ENCODE data around the gene NOX5. TPM values are rescaled to one million over a fixed set of nuclear protein-coding genes. Genes with fewer than 3 reads are reported as not detected.

NOX5 gene
- total and polyA plus RNA-seq, 10 of the 15 experiments (the other 5 are each of a cell fraction or from before 2014, with no cell fraction given) = not detected

GRCh38 chr15:69027976-69028518 is 13.6 kb downstream of the NOX5 start:
- ChIA-PET SMC1A (ENCODE audit: uncharacterized antibody, unreplicated experiment) (no interaction called here), CTCF (interaction anchor here (0.7 kb wide), 1 partner anchor 228 kb away, joined by 3 read pairs; no protein-coding TSS in a partner anchor), POLR2A (no interaction called here), RAD21 (ENCODE audit: unreplicated experiment) (no interaction called here)
- no peaks in the 10 kb centered on the region for H3K9me3 ChIP-seq (replicated peaks; ENCODE audit: control insufficient read depth, insufficient read depth, low read length)
- H3K79me2 ChIP-seq (ENCODE audit: control insufficient read depth, insufficient read depth, low read length) = no peaks in the 10 kb centered on the region
- TF ChIP-seq SPI1 (IDR thresholded peaks at IDR 0.05; ENCODE audit: borderline replicate concordance, insufficient read depth, low read depth, low read length) (no peak), FOXK2 (IDR thresholded peaks at IDR 0.05) (no peak), JUNB (IDR thresholded peaks at IDR 0.05) (no peak), NFXL1 (IDR thresholded peaks at IDR 0.05; ENCODE audit: borderline replicate concordance) (no peak), DPF2 (IDR thresholded peaks at IDR 0.05) (no peak), MYC (IDR thresholded peaks at IDR 0.05; ENCODE audit: insufficient read depth, insufficient read length, insufficient replicate concordance, low read length, severe bottlenecking) (no peak), EZH2 (IDR thresholded peaks at IDR 0.05; ENCODE audit: borderline replicate concordance, control insufficient read depth, low read depth, low read length) (no peak), MEF2B (IDR thresholded peaks at IDR 0.05; ENCODE audit: partially characterized antibody, poor library complexity, severe bottlenecking) (no peak), SIX5 (IDR thresholded peaks at IDR 0.05; ENCODE audit: low read depth, low read length, severe bottlenecking) (no peak), SMAD5 (IDR thresholded peaks at IDR 0.05; ENCODE audit: low read depth) (no peak)
- TF ChIP-seq, protein P1, sequence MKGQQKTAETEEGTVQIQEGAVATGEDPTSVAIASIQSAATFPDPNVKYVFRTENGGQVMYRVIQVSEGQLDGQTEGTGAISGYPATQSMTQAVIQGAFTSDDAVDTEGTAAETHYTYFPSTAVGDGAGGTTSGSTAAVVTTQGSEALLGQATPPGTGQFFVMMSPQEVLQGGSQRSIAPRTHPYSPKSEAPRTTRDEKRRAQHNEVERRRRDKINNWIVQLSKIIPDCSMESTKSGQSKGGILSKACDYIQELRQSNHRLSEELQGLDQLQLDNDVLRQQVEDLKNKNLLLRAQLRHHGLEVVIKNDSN (IDR thresholded peaks at IDR 0.05; ENCODE audit: borderline replicate concordance, extremely low read length, insufficient read depth, low read depth, low read length) = no peak
- TF ChIP-seq, protein P2, sequence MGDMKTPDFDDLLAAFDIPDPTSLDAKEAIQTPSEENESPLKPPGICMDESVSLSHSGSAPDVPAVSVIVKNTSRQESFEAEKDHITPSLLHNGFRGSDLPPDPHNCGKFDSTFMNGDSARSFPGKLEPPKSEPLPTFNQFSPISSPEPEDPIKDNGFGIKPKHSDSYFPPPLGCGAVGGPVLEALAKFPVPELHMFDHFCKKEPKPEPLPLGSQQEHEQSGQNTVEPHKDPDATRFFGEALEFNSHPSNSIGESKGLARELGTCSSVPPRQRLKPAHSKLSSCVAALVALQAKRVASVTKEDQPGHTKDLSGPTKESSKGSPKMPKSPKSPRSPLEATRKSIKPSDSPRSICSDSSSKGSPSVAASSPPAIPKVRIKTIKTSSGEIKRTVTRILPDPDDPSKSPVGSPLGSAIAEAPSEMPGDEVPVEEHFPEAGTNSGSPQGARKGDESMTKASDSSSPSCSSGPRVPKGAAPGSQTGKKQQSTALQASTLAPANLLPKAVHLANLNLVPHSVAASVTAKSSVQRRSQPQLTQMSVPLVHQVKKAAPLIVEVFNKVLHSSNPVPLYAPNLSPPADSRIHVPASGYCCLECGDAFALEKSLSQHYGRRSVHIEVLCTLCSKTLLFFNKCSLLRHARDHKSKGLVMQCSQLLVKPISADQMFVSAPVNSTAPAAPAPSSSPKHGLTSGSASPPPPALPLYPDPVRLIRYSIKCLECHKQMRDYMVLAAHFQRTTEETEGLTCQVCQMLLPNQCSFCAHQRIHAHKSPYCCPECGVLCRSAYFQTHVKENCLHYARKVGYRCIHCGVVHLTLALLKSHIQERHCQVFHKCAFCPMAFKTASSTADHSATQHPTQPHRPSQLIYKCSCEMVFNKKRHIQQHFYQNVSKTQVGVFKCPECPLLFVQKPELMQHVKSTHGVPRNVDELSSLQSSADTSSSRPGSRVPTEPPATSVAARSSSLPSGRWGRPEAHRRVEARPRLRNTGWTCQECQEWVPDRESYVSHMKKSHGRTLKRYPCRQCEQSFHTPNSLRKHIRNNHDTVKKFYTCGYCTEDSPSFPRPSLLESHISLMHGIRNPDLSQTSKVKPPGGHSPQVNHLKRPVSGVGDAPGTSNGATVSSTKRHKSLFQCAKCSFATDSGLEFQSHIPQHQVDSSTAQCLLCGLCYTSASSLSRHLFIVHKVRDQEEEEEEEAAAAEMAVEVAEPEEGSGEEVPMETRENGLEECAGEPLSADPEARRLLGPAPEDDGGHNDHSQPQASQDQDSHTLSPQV (IDR thresholded peaks at IDR 0.05) = no peak
- TF ChIP-seq, protein P3, sequence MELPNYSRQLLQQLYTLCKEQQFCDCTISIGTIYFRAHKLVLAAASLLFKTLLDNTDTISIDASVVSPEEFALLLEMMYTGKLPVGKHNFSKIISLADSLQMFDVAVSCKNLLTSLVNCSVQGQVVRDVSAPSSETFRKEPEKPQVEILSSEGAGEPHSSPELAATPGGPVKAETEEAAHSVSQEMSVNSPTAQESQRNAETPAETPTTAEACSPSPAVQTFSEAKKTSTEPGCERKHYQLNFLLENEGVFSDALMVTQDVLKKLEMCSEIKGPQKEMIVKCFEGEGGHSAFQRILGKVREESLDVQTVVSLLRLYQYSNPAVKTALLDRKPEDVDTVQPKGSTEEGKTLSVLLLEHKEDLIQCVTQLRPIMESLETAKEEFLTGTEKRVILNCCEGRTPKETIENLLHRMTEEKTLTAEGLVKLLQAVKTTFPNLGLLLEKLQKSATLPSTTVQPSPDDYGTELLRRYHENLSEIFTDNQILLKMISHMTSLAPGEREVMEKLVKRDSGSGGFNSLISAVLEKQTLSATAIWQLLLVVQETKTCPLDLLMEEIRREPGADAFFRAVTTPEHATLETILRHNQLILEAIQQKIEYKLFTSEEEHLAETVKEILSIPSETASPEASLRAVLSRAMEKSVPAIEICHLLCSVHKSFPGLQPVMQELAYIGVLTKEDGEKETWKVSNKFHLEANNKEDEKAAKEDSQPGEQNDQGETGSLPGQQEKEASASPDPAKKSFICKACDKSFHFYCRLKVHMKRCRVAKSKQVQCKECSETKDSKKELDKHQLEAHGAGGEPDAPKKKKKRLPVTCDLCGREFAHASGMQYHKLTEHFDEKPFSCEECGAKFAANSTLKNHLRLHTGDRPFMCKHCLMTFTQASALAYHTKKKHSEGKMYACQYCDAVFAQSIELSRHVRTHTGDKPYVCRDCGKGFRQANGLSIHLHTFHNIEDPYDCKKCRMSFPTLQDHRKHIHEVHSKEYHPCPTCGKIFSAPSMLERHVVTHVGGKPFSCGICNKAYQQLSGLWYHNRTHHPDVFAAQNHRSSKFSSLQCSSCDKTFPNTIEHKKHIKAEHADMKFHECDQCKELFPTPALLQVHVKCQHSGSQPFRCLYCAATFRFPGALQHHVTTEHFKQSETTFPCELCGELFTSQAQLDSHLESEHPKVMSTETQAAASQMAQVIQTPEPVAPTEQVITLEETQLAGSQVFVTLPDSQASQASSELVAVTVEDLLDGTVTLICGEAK (IDR thresholded peaks at IDR 0.05; ENCODE audit: borderline replicate concordance) = no peak
- intact Hi-C loops (cut with micrococcal nuclease; ENCODE audit: unreplicated experiment) (no loop called here), in situ Hi-C loops (cut with MboI) (no loop called here)
- H3K36me3 ChIP-seq (ENCODE audit: control insufficient read depth in 2 of 2, insufficient read depth in 2 of 2, low read length in 1 of 2) = no peaks in the 10 kb centered on the region
- FAIRE-seq (no peak), DNase-seq (ENCODE audit: low read depth, low spot score) (no peak), ATAC-seq (no peak)
- WGBS (ENCODE audit: insufficient coverage, insufficient replicate concordance, low lambda C conversion rate, missing lambda C conversion rate) = 24% methylated on average over 9 of the region's 9 CpGs
- BruUV-seq (replicated peaks) = no TSS peak
- no peaks in the 10 kb centered on the region for H3K4me1 ChIP-seq (ENCODE audit: control insufficient read depth, insufficient read depth, low read length)
- H3K4me3 ChIP-seq = no peak overlapping the region
- peaks cover 0 to 5% of the 10 kb centered on the region in 2 experiments; a peak in 2 of 4 replicates for H3K27me3 ChIP-seq (replicated peaks in 1 of 2; ENCODE audit: control insufficient read depth in 2 of 2, insufficient read depth in 2 of 2, low read length in 1 of 2)
- H3K4me2 ChIP-seq (ENCODE audit: control insufficient read depth, insufficient read depth) = no peak overlapping the region
- H3K27ac ChIP-seq (ENCODE audit: control insufficient read depth, insufficient read depth) = no peak overlapping the region
- no peak overlapping the region for H2AFZ ChIP-seq (ENCODE audit: control insufficient read depth, low read depth, low read length)
- H4K20me1 ChIP-seq (ENCODE audit: control insufficient read depth, insufficient read depth) = no peaks in the 10 kb centered on the region
- no peak overlapping the region for H3K9ac ChIP-seq (ENCODE audit: control insufficient read depth, insufficient read depth, low read length)
